ENCODE results near the gene GNMT.

Gene GNMT

GRCh38 chr6:42923666-42924065 lies 36.9 kb upstream of the GNMT start:
- Histone ChIP-seq H3K27ac (ENCODE audit: low read depth, low read length) (no peak overlapping the region), H3K36me3 (ENCODE audit: low read length) (no peaks in the 10 kb centered on the region), H3F3A (ENCODE audit: insufficient read depth) (peaks cover 5% of the 10 kb centered on the region), H3K9me2 (replicated peaks; ENCODE audit: insufficient read depth, low read length) (no peaks in the 10 kb centered on the region), H3K4me3 (ENCODE audit: insufficient read depth, low read length, poor library complexity, severe bottlenecking) (no peak overlapping the region), H4K20me1 (ENCODE audit: low read depth, low read length) (no peaks in the 10 kb centered on the region), H3K9me3 (ENCODE audit: insufficient read depth, low read length) (no peaks in the 10 kb centered on the region), H3K27me3 (ENCODE audit: low read length) (no peaks in the 10 kb centered on the region), H2AFZ (ENCODE audit: low read depth, low read length, severe bottlenecking) (no peak overlapping the region), H3K9ac (ENCODE audit: low read length) (no peak overlapping the region), H3K79me2 (ENCODE audit: insufficient read depth, low read length) (no peaks in the 10 kb centered on the region), H3K4me2 (ENCODE audit: low read depth, low read length, poor library complexity, severe bottlenecking) (no peak overlapping the region)
- TF ChIP-seq CTCF (IDR thresholded peaks at IDR 0.05; ENCODE audit: insufficient read depth, low read length, poor library complexity, severe bottlenecking), result no peak
- no peak for TF ChIP-seq EZH2phosphoT487 (conservative IDR thresholded peaks at IDR 0.05; ENCODE audit: low read length)

- H3K9ac ChIP-seq (ENCODE audit: low read length), result no peak overlapping the region
Observed at GRCh38 chr6:42925248-42925857, 35.2 kb upstream of the GNMT start.

GRCh38 chr6:42928986-42929820 lies 31.4 kb upstream of the GNMT start, which contains the start of gene CNPY3:
Gene CNPY3 (plus strand): TSS chr6:42929480. CDS start chr6:42929571, 91 bp downstream.
- no peaks in the 10 kb centered on the region for H3K9me2 ChIP-seq (replicated peaks; ENCODE audit: insufficient read depth, low read length)
- H3K27me3 ChIP-seq (ENCODE audit: low read length), result no peaks in the 10 kb centered on the region
- peak within 1 kb of the TSS; percentile 73 for H3K4me2 ChIP-seq (ENCODE audit: low read depth, low read length, poor library complexity, severe bottlenecking)
- peak within 1 kb of the TSS; percentile 92 for H3K27ac ChIP-seq (ENCODE audit: low read depth, low read length)
- peak within 1 kb of the TSS; percentile 76 for H3K9ac ChIP-seq (ENCODE audit: low read length)
- H3K9me3 ChIP-seq (ENCODE audit: insufficient read depth, low read length), result no peaks in the 10 kb centered on the region
- H3K79me2 ChIP-seq (ENCODE audit: insufficient read depth, low read length), result peaks cover 42% of the 10 kb centered on the region
- peak within 1 kb of the TSS; percentile 82 for H2AFZ ChIP-seq (ENCODE audit: low read depth, low read length, severe bottlenecking)
- peaks cover 22% of the 10 kb centered on the region for H3F3A ChIP-seq (ENCODE audit: insufficient read depth)
- no peak for TF ChIP-seq EZH2phosphoT487 (conservative IDR thresholded peaks at IDR 0.05; ENCODE audit: low read length)
- no peak for TF ChIP-seq CTCF (IDR thresholded peaks at IDR 0.05; ENCODE audit: insufficient read depth, low read length, poor library complexity, severe bottlenecking)
- no peaks in the 10 kb centered on the region for H4K20me1 ChIP-seq (ENCODE audit: low read depth, low read length)
- H3K4me3 ChIP-seq (ENCODE audit: insufficient read depth, low read length, poor library complexity, severe bottlenecking), result peak within 1 kb of the TSS; percentile 62
- H3K36me3 ChIP-seq (ENCODE audit: low read length), result 0 out of 2 replicates have a peak, but pooled peaks cover 4% of the 10 kb centered on the region

More at GRCh38 chr6:42925248-42925857, 35.2 kb upstream of the GNMT start:
- Histone ChIP-seq H3K4me3 (ENCODE audit: insufficient read depth, low read length, poor library complexity, severe bottlenecking) (no peak overlapping the region), H3K79me2 (ENCODE audit: insufficient read depth, low read length) (peaks cover 4% of the 10 kb centered on the region), H3K4me2 (ENCODE audit: low read depth, low read length, poor library complexity, severe bottlenecking) (no peak overlapping the region), H4K20me1 (ENCODE audit: low read depth, low read length) (no peaks in the 10 kb centered on the region), H3K9me3 (ENCODE audit: insufficient read depth, low read length) (no peaks in the 10 kb centered on the region), H2AFZ (ENCODE audit: low read depth, low read length, severe bottlenecking) (no peak overlapping the region), H3K9me2 (replicated peaks; ENCODE audit: insufficient read depth, low read length) (no peaks in the 10 kb centered on the region), H3F3A (ENCODE audit: insufficient read depth) (peaks cover 18% of the 10 kb centered on the region), H3K27ac (ENCODE audit: low read depth, low read length) (no peak overlapping the region), H3K27me3 (ENCODE audit: low read length) (no peaks in the 10 kb centered on the region), H3K36me3 (ENCODE audit: low read length) (no peaks in the 10 kb centered on the region)
- TF ChIP-seq EZH2phosphoT487 (conservative IDR thresholded peaks at IDR 0.05; ENCODE audit: low read length) (no peak), CTCF (IDR thresholded peaks at IDR 0.05; ENCODE audit: insufficient read depth, low read length, poor library complexity, severe bottlenecking) (no peak)
